GM18951 (cell line): ENCODE data around the gene TLX2.
"Not testable (repeated sequence)": the region's sequence is repeated elsewhere in the genome, so short reads cannot be mapped to it uniquely, and the experiment has no call there.

ENCODE experiments used
- POLR2A ChIP-seq: IDR thresholded peaks from 4 replicates; pipeline ENCODE4 v1.6.1; 2011; ENCODE audit warnings: mild to moderate bottlenecking; ENCODE audit not compliant: insufficient read length, insufficient read depth; ENCODE audit errors: extremely low read depth
- in situ Hi-C: fragments of 300-500 bp; cut with MboI; formaldehyde crosslinking; loops from one replicate; pipeline ENCODE4 v1.12.0; 2022; ENCODE audit warnings: low sequenced_read_pairs, mixed read lengths, inconsistent platforms; ENCODE audit not compliant: unreplicated experiment

Gene TLX2

GRCh38 chr2:74554820-74555531, 40.7 kb downstream of the TLX2 start:
- in situ Hi-C loops, result no loop called here
- TF ChIP-seq POLR2A, result peak; percentile 53

GRCh38 chr2:74555610-74556103, 41.4 kb downstream of the TLX2 start:
- TF ChIP-seq POLR2A, result no peak
- in situ Hi-C loops, result no loop called here

- TF ChIP-seq POLR2A, result no peak
- in situ Hi-C loops, result no loop called here
These were observed 41.9 kb downstream of the TLX2 start for GRCh38 chr2:74556159-74556558.

- TF ChIP-seq POLR2A, result peak; percentile 15
- in situ Hi-C loops, result no loop called here
These were observed 42.7 kb downstream of the TLX2 start for GRCh38 chr2:74556831-74557370.

GRCh38 chr2:74558284-74559230, 44.3 kb downstream of the TLX2 start:
- TF ChIP-seq POLR2A, result no peak
- in situ Hi-C loops, result no loop called here

- TF ChIP-seq POLR2A, result no peak
- in situ Hi-C loops, result no loop called here
These were observed 45.7 kb downstream of the TLX2 start for GRCh38 chr2:74559912-74560311.

- TF ChIP-seq POLR2A, result no peak
- in situ Hi-C loops, result no loop called here
These were observed 46.3 kb downstream of the TLX2 start for GRCh38 chr2:74560591-74560990.

- in situ Hi-C loops, result not testable (repeated sequence)
These were observed 46.8 kb downstream of the TLX2 start for GRCh38 chr2:74561022-74561421.

GRCh38 chr2:74562126-74562775, 48.0 kb downstream of the TLX2 start:
- in situ Hi-C loops, result no loop called here
- TF ChIP-seq POLR2A, result no peak

GRCh38 chr2:74564222-74564621, 50.0 kb downstream of the TLX2 start:
- in situ Hi-C loops, result no loop called here
- TF ChIP-seq POLR2A, result no peak

- TF ChIP-seq POLR2A, result no peak
- in situ Hi-C loops, result no loop called here
These were observed 52.0 kb downstream of the TLX2 start for GRCh38 chr2:74566076-74566753.

- TF ChIP-seq POLR2A, result no peak
- in situ Hi-C loops, result no loop called here
These were observed 52.5 kb downstream of the TLX2 start for GRCh38 chr2:74566754-74567085.
